Endothelial cell of umbilical vein (primary cell): ENCODE data around the gene GADD45A. TPM values are rescaled to one million over a fixed set of nuclear protein-coding genes. Genes with fewer than 3 reads are reported as not detected.

Experiments
- BruUV-seq: library from RNA; stranded (reverse); fragments of 400-500 nt; replicated peaks from 2 replicates; lab custom pipeline; 2021; lab: Mats Ljungman, UMichigan
- CTCF ChIA-PET: fragments of 300-600, 350-600 bp; sonication (Branson Sonifier 250); formaldehyde crosslinking; loops from one replicate; lab custom pipeline; 2021; ENCODE audit warnings: antibody characterized with exemption, inconsistent platforms; lab: Charles Lee
- POLR2A ChIA-PET: fragments of 300-600, 350-600 bp; sonication (Branson Sonifier 250); formaldehyde crosslinking; loops from one replicate; lab custom pipeline; 2021; ENCODE audit warnings: antibody characterized with exemption, inconsistent platforms; lab: Charles Lee
- DNase-seq: peaks from one replicate; pipeline ENCODE4 v3.0.0-alpha.2; 2011; ENCODE audit warnings: low read depth, low spot score
- FAIRE-seq: peaks from 2 replicates; lab custom pipeline; 2011; peaks lifted over from hg19 to GRCh38; lab: Jason Lieb, UNC
- H2AFZ ChIP-seq: 2 replicates; pipeline ENCODE4 v1.6.0; 2012; ENCODE audit warnings: low read depth, low read length, control low read depth, inconsistent platforms
- H3K27ac ChIP-seq: 2 replicates; pipeline ENCODE4 v1.5.1; 2011; ENCODE audit warnings: low read depth, mild to moderate bottlenecking, control low read depth, low read length, moderate library complexity; ENCODE audit not compliant: insufficient read depth
- H3K27me3 ChIP-seq, 2 experiments: 2 replicates each; pipeline versions ENCODE4 v1.6.0 to v1.6.1; 2011; ENCODE audit warnings: low read length in 2 of 2, mixed read lengths in 1 of 2; ENCODE audit not compliant: control insufficient read depth in 2 of 2, insufficient read depth in 2 of 2
- H3K36me3 ChIP-seq, 2 experiments: 2 replicates in 1 of 2; 3 replicates in 1 of 2; pipeline ENCODE4 v1.5.1; 2011; ENCODE audit warnings: low read length in 2 of 2, mild to moderate bottlenecking in 1 of 2, moderate library complexity in 1 of 2; ENCODE audit not compliant: control insufficient read depth in 2 of 2, insufficient read depth in 2 of 2; ENCODE audit errors: extremely low read depth in 1 of 2
- H3K4me1 ChIP-seq: 3 replicates; pipeline ENCODE4 v1.5.1; 2011; ENCODE audit warnings: mild to moderate bottlenecking, low read length; ENCODE audit not compliant: control insufficient read depth, insufficient read depth; ENCODE audit errors: extremely low read depth
- H3K4me2 ChIP-seq: 2 replicates; pipeline ENCODE4 v1.6.1; 2011; ENCODE audit warnings: low read length, control low read depth, mixed read lengths; ENCODE audit not compliant: insufficient read depth
- H3K4me3 ChIP-seq, 3 experiments: fragments of 200-600 bp in 1 of 3; sonication (generic), shearing (Covaris generic) in 1 of 3; replicated peaks in 1 of 3; 2 replicates each; pipeline ENCODE4 v1.5.1; 2011 to 2016; ENCODE audit warnings: control low read depth in 3 of 3, low read length in 3 of 3, mild to moderate bottlenecking in 2 of 3, inconsistent platforms in 1 of 3, low read depth in 1 of 3, moderate library complexity in 1 of 3; ENCODE audit not compliant: insufficient read depth in 1 of 3
- H3K79me2 ChIP-seq: 2 replicates; pipeline ENCODE4 v1.6.0; 2012; ENCODE audit warnings: low read length, inconsistent platforms; ENCODE audit not compliant: control insufficient read depth, insufficient read depth
- H3K9ac ChIP-seq: replicated peaks from 2 replicates; pipeline ENCODE3; 2011; ENCODE audit warnings: low read length, control low read depth; ENCODE audit not compliant: insufficient read depth; ENCODE audit errors: extremely low read depth
- H3K9me1 ChIP-seq: replicated peaks from 3 replicates; pipeline ENCODE4 v1.6.0; 2011; ENCODE audit warnings: mild to moderate bottlenecking, low read length; ENCODE audit not compliant: control insufficient read depth, insufficient read depth; ENCODE audit errors: extremely low read depth
- H3K9me3 ChIP-seq: replicated peaks from 2 replicates; pipeline ENCODE4 v1.5.1; 2012; ENCODE audit warnings: low read length, inconsistent platforms; ENCODE audit not compliant: control insufficient read depth, insufficient read depth
- H4K20me1 ChIP-seq: replicated peaks from 2 replicates; pipeline ENCODE3; 2011; ENCODE audit warnings: mild to moderate bottlenecking, low read length; ENCODE audit not compliant: control insufficient read depth, insufficient read depth; ENCODE audit errors: extremely low read depth
- CTCF ChIP-seq, 2 donors: IDR thresholded peaks; 1 replicate in 1 of 2; 2 replicates in 1 of 2; pipeline ENCODE4 v1.5.1; 2011; ENCODE audit warnings: low read length in 2 of 2, mild to moderate bottlenecking in 2 of 2, moderate library complexity in 2 of 2, control low read depth in 1 of 2, inconsistent platforms in 1 of 2, low read depth in 1 of 2; ENCODE audit not compliant: insufficient read depth in 1 of 2; ENCODE audit errors: extremely low read depth in 1 of 2
- EZH2 ChIP-seq: IDR thresholded peaks from 2 replicates; pipeline ENCODE4 v1.6.1; 2012; ENCODE audit warnings: borderline replicate concordance, low read depth, mild to moderate bottlenecking, moderate library complexity, low read length, inconsistent platforms; ENCODE audit not compliant: severe bottlenecking
- FOS ChIP-seq: IDR thresholded peaks from 2 replicates; pipeline ENCODE4 v1.6.1; 2011; ENCODE audit warnings: mild to moderate bottlenecking, low read length, moderate library complexity, borderline replicate concordance; ENCODE audit not compliant: insufficient read depth
- GATA2 ChIP-seq: IDR thresholded peaks from 2 replicates; pipeline ENCODE4 v1.7.0; 2011; ENCODE audit warnings: low read depth, mild to moderate bottlenecking, moderate library complexity, mixed read lengths, low read length; ENCODE audit not compliant: insufficient read length, insufficient read depth
- JUN ChIP-seq: IDR thresholded peaks from 2 replicates; pipeline ENCODE4 v1.6.1; 2011; ENCODE audit warnings: borderline replicate concordance, low read depth; ENCODE audit not compliant: insufficient read length, insufficient read depth
- MAX ChIP-seq: IDR thresholded peaks from 2 replicates; pipeline ENCODE4 v1.6.1; 2011; ENCODE audit not compliant: insufficient read depth, insufficient read length
- MYC ChIP-seq: IDR thresholded peaks from one replicate; pipeline ENCODE4 v1.6.1; 2011; ENCODE audit warnings: mild to moderate bottlenecking, low read depth, low read length
- POLR2A ChIP-seq: IDR thresholded peaks from 2 replicates; pipeline ENCODE4 v1.6.1; 2012; ENCODE audit warnings: low read depth, mild to moderate bottlenecking, control low read depth, low read length
- POLR2AphosphoS5 ChIP-seq: IDR thresholded peaks from 2 replicates; pipeline ENCODE4 v1.6.1; 2012; ENCODE audit warnings: low read depth, mild to moderate bottlenecking, control low read depth, low read length, moderate library complexity; ENCODE audit not compliant: insufficient read depth
- dilution Hi-C: fragments of 300-500 bp; cut with MboI; formaldehyde crosslinking; loops from one replicate; pipeline ENCODE4 v1.15.0; 2019; ENCODE audit warnings: low sequenced_read_pairs; ENCODE audit not compliant: extremely low pct_ligation_motif_present
- intact Hi-C: fragments of 100-400 bp; cut with micrococcal nuclease; formaldehyde crosslinking; loops from one replicate; pipeline ENCODE4 v1.10.0; 2022
- polyA plus RNA-seq, 4 experiments: library from polyadenylated mRNA; depleted of rRNA in 3 of 4; stranded (reverse) in 3 of 4; unstranded in 1 of 4; fragments of >200 nt; gene quantifications; 2 replicates each; pipeline versions ENCODE4 v1.2.1 to v1.2.3, GENCODE V29; 2011 to 2012; ENCODE audit warnings: missing spikeins in 1 of 4
- total RNA-seq: library from RNA; stranded (reverse); gene quantifications from 2 replicates; pipeline ENCODE4 v1.2.3, GENCODE V29; 2021

The GADD45A gene
- total and polyA plus RNA-seq, 2 donors (not counting 3 experiments of a cell fraction or from before 2014, with no cell fraction given) = 77.4 to 87.6 TPM

DNA sequence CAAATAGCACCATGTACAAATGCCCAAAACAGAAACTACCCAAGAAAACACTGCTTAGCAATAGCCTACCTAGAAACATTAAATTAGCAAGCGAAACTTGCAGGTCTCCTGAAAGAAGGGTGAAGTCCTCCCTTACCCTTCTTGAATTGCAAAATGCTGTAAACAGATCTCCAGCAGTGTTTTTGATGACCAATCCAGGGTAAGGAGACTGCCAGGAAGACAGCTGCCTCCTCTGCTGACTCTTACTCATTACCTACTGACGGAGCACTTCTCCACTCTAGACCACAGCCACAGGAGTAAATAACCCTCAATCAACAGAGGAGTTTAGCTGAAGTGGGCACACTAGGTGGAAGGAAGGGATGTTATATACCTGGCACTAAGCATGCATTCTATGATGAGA, 32.2 kb upstream of the GADD45A start:
- Histone ChIP-seq H3K27me3 (no peaks in the 10 kb centered on the region), H3K27ac (no peak overlapping the region), H3K9me3 (no peaks in the 10 kb centered on the region), H2AFZ (peak overlapping the region; percentile 68), H3K79me2 (no peaks in the 10 kb centered on the region), H3K4me2 (no peak overlapping the region), H3K9ac (no peak overlapping the region), H3K4me3 (no peak overlapping the region), H4K20me1 (no peaks in the 10 kb centered on the region), H3K4me1 (no peaks in the 10 kb centered on the region), H3K36me3 (no peaks in the 10 kb centered on the region), H3K9me1 (no peaks in the 10 kb centered on the region)
- TF ChIP-seq CTCF (IDR thresholded peaks at IDR 0.05; ENCODE audit: extremely low read depth in 1 of 2, insufficient read depth in 1 of 2, low read depth in 1 of 2, low read length in 2 of 2) = no peak
- TF ChIP-seq GATA2 = no peak
- TF ChIP-seq EZH2 = no peak
- TF ChIP-seq POLR2AphosphoS5 = no peak
- intact Hi-C loops (no loop called here), dilution Hi-C loops (no loop called here)
- DNase-seq (peak; percentile 53), FAIRE-seq (no peak)
- no TSS peak for BruUV-seq
- ChIA-PET CTCF (interaction anchor here (1.1 kb wide), 1 partner anchor 14 kb away, joined by 3 read pairs; no protein-coding TSS in a partner anchor), POLR2A (no interaction called here)

DNA sequence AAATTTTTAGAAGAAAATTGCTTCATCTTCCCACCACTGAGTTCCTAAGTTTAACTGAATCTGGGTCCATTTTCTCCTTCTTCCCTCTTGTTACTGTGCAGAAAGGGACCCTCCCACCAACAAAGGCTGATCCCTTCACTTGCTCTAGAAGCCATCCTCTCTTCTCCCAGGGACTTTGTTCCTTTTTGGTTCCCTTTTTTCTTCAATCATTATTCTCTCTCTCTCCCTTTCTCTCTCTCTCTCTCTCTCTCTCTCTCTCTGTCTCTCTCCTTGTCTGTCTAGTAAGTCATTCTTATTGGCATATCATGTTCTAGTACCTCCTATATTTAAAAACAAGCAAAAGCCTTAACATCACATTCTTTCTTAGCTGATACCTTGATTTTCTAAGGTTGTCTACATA, 31.7 kb upstream of the GADD45A start:
- no peak for DNase-seq
- intact Hi-C loops (no loop called here), dilution Hi-C loops (no loop called here)
- Histone ChIP-seq H3K79me2 (no peaks in the 10 kb centered on the region), H3K4me3 (no peak overlapping the region), H3K27me3 (no peaks in the 10 kb centered on the region), H3K9me1 (no peaks in the 10 kb centered on the region), H2AFZ (no peak overlapping the region), H3K4me2 (no peak overlapping the region), H3K4me1 (no peaks in the 10 kb centered on the region), H3K9ac (no peak overlapping the region), H3K9me3 (no peaks in the 10 kb centered on the region), H4K20me1 (no peaks in the 10 kb centered on the region), H3K27ac (no peak overlapping the region), H3K36me3 (no peaks in the 10 kb centered on the region)
- FAIRE-seq = no peak
- POLR2A ChIA-PET = no interaction called here
- TF ChIP-seq POLR2A (no peak), EZH2 (no peak), POLR2AphosphoS5 (no peak), MYC (no peak), CTCF (IDR thresholded peaks at IDR 0.05; ENCODE audit: extremely low read depth in 1 of 2, insufficient read depth in 1 of 2, low read depth in 1 of 2, low read length in 2 of 2) (no peak), FOS (no peak), GATA2 (no peak), JUN (no peak), MAX (no peak)
- no TSS peak for BruUV-seq
- CTCF ChIA-PET = interaction anchor here (1.1 kb wide), 1 partner anchor 13 kb away, joined by 3 read pairs; no protein-coding TSS in a partner anchor
